Activated CD4-positive, CD25-positive, alpha-beta regulatory T cell (primary cell): ENCODE results near the gene HMCN2.

Experiments
- DNase-seq, 4 experiments: peaks; one replicate each; lab custom pipeline; 2025; lab: John Stamatoyannopoulos, UW

Gene HMCN2

DNA sequence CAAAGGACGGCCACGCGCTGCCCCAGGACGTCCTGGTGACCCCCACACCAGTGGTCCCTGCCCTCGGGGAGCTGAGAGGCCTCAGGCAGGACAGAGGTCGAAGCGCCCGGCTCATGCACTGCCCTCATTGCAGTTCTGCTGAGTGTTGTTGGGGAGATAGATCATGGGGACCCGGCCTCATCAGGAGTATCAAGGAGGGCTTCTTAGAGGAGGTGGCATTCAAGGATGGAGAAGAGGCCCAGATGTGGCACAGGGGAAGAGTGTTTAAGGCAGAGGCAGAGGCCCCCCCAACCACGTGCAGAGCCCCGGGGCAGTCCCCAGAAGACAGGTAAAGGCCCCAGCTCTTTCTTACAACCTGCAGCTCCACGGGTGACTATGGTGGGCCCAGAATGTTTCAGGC lies 205.4 kb downstream of the HMCN2 start:
- DNase-seq, result no peak

DNA sequence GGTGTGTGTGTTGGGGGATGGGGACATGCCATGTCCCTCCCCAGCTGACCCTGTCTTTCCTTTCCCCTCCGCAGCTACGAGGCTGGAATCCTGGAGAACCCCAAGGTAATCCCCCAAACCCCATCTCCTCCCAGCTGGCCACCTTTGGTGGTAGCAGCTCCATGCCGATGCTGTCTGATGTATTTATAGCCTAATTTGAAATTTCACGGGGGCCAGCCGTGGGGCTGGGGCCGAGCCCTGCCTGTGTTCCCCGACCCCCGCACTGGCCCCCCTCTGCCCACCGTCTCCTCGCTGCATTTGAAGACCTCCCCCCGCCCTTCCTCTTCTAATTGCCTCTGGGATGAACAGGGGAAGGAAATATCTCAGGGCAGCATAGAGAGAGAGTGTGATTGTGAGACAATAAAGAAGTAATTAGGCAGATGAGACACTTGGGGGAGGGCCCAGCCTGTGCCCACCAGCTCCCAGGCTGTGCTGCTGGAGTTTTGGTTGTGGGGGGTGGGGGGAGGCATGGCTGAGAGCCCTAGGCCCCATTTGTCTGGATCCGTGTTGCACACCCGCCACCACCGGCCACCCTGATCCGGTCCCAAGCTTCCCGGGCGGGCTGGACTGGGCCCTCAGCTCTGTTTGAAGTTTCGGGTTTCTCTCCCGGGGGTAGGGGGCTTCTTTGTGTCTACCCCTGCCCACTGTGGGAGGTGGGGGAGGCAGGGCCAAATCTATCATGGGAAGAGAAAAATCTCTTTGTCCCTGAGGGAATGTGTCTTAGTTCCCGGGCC lies 206.0 kb downstream of the HMCN2 start:
- no peak for DNase-seq

DNA sequence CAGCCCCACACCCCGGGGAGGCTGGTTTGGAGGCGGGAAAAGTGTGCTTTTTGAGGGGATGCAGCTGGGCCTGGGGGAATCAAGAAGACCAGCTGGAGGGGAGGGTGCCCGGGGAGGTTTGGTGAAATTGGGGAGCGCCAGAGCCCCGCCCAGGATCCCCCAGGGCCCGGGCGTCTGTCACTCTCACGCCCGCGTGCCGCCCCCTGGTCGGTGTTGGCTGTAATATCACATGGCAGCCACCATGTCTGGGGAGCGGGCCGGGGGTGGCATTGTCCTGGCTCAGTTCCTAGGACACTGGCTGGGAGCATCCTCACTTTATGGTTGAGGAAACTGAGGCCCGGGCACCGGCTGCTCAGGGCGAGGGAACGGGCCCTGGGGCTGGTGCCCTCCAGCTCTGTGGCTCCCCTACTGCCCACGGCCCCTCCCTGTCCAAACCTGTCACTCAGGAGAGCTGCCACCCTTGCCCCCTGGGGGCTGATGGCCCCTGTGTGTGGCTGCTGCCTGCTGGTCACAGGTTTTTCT lies 206.7 kb downstream of the HMCN2 start:
- no peak for DNase-seq

DNA sequence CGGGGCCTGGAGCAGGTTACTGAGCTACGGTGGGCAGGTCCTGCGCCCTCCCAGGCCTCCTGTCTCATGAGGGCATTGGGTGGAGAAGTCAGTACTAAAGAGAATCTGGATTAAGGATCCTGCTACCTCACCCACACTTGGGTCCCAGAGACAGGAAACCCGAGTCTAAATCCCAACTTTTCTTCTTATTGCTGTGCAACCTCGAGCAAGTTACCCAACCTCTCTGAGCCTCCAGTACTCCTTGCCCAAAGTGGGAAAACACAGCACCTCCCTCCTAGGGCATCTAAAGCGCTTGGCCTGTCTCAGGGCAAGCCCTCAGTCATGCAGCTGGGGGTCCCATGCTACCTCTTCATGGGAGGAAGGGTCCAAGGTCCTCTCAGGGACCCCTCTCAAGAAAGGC lies 207.4 kb downstream of the HMCN2 start:
- no peak for DNase-seq

DNA sequence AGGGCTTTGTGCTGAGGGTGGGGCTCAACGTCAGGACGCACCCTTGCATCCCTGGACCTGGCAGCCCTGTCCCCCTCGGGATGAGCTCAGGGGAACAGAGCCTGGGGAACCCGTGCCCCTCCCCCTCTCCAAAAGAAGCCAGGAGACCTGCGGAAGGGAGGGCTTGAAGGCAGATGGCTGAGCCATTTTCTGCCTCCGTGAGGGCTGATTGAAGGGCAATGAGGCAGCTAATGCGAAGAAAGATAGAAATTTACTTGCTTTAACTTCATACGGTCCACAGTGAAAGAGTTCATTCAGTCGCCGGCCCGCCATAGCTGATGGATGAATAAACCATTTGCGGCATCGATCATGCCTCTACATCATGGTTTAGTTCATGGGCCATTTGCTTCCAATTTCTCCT lies 208.0 kb downstream of the HMCN2 start:
- DNase-seq, result no peak

DNA sequence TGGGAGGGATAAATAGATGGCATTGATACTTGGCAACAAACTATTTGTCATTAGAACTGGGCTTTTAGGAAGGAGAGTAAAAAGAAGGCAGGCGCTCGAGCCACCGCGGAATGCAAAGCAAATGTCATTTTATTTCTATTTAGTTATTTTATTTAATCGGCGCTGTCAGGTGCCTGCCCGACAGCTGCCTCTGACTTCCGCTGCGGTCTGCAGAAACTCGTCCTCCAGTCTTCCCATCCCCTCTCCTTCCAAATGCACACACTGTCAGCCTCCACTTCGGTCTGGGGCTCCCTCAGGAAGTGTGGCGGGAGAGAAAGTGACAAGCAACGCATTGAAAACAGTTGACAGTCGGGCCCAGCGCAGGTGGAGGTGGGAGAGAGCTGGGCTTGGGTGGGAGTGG lies 208.5 kb downstream of the HMCN2 start:
- DNase-seq, result no peak

DNA sequence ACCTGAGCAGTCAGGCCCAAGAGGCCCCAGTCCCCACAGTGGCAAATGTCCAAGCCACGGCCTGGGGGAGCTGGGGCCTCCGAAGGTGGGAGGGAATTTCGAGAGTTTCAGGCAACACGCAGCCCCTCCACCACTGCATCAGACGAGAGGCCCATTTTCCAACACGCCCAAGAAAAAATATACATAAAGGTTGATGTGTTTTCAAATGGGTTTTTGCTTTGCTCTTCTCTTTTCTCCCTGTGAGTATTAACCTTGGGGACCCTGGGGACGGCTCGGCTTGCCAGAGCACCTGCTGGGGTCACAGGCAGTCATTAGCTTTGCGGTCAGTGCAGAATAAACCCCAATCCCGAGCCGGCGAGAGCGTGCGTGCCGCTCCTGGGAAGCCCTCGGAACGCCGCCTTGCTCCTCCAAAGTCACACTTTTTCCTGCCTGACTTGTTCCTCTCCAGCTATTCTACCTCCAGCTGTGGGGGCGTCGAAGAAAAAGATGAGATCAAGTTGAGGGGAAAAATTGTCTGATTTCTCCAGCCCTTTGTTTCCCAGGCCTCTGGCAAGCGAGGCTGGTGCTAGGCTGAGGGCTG lies 210.7 kb downstream of the HMCN2 start:
- DNase-seq, result no peak

DNA sequence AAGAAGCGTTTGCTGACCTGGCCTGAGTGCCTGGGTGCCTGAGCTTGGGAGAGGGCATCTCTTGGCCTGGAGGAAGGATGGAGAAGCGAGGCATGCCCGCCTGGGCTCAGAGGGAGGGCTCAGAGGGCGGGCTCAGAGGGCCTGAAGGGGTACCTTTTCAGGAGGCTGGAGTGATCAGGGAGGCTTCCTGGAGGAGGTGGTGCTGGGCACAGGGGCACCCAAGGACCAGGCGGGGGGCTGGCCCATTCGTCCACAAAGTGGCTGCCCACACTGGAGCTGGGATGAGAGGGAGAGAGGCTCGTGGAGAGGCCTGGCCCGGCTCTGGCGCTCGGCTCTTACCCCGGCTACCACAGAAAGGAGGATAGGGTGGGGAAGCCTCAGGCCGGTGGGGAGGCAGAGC lies 212.0 kb downstream of the HMCN2 start:
- no peak for DNase-seq

DNA sequence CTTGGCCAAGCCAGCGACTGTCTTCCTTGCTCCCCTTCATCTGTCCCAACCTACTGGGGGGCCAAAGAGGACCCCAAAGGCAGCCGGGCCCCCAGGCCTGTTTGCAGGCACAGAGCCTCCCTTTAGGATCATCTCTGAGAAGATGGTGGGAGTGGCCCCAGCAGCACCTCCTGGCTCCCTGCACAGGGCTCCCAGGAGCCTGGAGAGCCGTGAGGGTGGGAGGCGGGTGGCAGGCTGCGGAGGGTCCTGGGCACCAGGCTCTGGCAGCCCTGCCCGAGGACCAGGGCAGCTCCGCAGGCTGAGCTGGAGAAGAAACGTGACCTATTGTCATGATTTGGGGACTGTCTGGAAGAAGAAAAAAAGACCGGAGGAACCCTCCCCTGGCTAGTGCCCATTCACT lies 212.6 kb downstream of the HMCN2 start:
- no peak for DNase-seq

DNA sequence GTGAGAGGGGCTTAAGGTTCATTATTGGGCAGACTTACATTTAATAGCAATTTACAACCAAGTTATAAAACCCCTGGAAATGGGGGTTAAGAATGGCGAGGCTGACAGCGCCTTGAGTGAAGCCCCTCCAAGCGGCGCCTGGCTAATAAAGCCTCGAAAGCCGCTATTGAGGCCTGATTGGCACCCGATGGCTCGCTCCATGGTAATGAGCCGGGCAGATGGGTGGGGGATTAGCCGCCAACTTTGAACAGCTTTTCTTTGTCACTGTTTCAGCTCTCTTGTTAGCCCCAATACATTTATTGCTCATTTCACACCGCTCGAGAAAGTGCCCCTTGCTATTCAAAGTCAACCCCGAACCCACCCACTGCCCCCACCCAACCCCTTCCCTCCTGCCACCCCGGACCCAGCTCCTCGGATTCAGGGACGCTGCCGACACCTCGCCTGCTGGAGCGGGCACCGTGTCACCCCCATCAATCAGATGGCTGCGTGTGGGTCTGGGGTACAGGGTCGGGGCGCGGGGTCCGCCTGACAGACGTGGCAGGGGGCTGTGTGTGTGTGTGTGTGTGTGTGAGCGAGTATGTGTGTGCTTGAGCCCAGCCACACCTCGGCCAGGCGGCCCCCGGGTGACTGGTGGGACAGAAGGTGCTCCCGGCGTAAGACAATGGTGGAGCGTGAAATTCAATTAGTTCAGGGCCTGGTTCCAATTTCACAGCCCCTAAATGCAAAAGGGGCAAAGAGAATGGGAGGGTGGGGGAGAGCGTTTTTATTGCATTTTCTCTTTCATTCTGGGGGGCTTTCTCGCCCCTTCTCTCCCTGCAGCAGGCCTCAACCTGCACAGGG lies 213.4 kb downstream of the HMCN2 start:
- no peak for DNase-seq

DNA sequence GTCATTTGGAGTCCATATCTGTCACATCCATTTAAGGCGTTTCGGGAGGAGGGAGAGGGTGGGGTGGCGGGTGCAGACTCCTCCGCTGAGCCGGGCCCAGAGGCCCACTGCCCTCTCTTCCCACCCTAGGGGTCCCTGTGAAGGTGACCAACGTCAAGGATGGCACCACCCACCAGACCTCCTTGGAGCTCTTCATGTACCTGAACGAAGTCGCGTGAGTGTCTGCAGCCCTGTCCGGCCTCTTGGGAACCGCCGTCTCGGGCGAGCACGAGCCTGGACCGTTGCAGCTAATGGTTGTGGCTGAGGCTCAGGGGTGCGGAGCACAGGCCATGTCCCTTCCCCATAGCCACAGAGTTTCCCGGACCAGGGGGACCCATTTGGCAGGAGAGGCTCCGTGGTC lies 214.0 kb downstream of the HMCN2 start:
- DNase-seq, result no peak

DNA sequence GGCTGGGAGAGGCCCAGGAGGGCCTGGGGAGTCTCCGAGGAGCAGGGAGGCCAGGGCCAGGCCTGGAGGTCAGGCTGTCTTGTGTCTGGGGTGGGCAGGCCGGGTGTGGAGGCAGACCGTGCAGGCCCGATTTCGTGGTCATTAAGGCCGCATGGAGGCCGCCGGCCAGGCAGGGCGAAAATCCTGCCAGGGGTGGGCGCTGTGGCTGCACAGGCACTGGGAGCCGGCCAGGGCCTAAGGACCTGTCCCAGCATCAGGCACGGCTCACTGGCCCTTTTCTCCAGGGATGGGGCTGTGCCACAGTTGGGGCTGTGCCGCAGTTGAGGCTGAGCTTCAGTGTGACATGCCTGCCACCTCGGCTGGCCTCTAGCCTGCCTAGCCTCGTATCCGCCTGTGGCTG lies 215.1 kb downstream of the HMCN2 start:
- no peak for DNase-seq

DNA sequence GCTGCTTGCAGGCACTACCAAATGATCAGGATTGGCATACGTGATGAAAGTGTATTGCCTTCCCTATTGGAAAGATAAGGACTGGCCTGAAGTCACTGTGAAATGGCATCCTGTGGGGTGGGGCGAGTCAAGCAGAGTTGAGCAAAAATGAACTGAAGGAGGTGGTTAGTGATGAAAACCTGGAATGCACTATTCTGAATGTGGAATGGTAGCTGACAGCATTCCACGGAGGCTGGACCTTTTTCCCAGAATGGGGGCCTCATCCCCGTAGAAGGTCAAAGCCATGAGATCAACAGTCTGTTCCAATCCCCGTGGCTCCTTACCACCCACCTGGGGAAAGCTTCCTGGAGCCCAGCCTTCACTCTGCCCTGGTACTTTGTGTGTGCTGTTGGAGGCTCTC lies 216.9 kb downstream of the HMCN2 start:
- DNase-seq, result no peak

DNA sequence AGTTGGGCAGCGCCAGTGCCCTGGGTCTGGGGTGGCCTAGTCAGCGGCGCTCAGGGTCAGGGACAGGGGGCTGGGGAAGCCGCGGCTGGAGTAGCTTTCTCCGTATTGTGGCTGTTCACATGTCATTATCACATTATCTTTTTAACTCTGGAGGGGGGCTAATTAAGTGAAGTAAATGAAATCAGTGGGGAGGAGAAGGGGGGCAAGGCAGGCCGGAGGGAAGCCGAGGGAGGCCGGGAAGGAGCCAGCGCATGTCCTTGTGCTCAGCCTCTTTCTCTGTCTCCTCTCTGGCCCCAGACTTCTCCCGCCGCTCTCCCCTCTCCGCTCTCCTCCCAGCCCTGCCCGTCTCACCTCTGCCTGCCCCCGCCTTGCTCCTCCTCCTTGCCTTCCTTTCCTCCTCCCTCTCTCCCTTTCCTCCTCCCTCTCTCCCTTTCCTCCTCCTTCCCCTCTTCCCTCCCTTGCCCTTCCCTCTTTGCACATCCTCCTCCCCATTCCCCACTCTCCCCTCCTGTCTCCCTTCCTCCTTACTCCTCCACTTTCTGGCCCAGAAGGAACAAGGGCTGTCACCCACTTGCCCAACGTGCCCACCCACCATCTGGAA lies 217.9 kb downstream of the HMCN2 start:
- DNase-seq, result no peak
